K562 (cell line): ENCODE results near the gene JSRP1. TPM values are rescaled to one million over a fixed set of nuclear protein-coding genes. Genes with fewer than 3 reads are reported as not detected.
A peak's percentile ranks its signal among the peaks of the same experiment; 100 is the strongest.

Source experiments
- ARHGAP35 ChIP-seq: fragments of 450-650 bp; IDR thresholded peaks from 2 replicates; pipeline ENCODE4 v1.6.1; 2018; ENCODE audit not compliant: partially characterized antibody
- BHLHE40 ChIP-seq: IDR thresholded peaks from 2 replicates; pipeline ENCODE4 v1.6.1; 2011; ENCODE audit warnings: low read length, improper control_type of control experiment
- CXXC5 ChIP-seq: fragments of 250-450 bp; sonication (Bioruptor Pico); IDR thresholded peaks from 2 replicates; pipeline ENCODE4 v1.8.0; 2022; ENCODE audit warnings: inconsistent platforms, mild to moderate bottlenecking, moderate library complexity
- ELF4 ChIP-seq: fragments of 450-650 bp; formaldehyde crosslinking; IDR thresholded peaks from 2 replicates; pipeline ENCODE4 v1.4.0; 2022; ENCODE audit warnings: missing genetic modification characterization
- GABPB2 ChIP-seq: fragments of 250-450 bp; sonication (Bioruptor Pico); conservative IDR thresholded peaks from 2 replicates; pipeline ENCODE4 v1.5.1; 2021; ENCODE audit warnings: mild to moderate bottlenecking
- KLF1 ChIP-seq: fragments of 450-650 bp; IDR thresholded peaks from 2 replicates; pipeline ENCODE4 v1.6.1; 2016; ENCODE audit warnings: missing genetic modification characterization, missing compliant biosample characterization
- PHB ChIP-seq: fragments of 250-450 bp; sonication (Bioruptor Pico); IDR thresholded peaks from 2 replicates; pipeline ENCODE4 v1.5.0; 2021
- PKNOX1 ChIP-seq: fragments of 450-650 bp; IDR thresholded peaks from 2 replicates; pipeline ENCODE4 v1.6.1; 2016
- POLR2AphosphoS2 ChIP-seq: IDR thresholded peaks from 2 replicates; pipeline ENCODE4 v1.6.1; 2012; ENCODE audit warnings: low read length, improper control_type of control experiment
- REST ChIP-seq, 2 experiments: fragments of 450-650 bp; formaldehyde crosslinking in 1 of 2; IDR thresholded peaks; 2 replicates each; pipeline versions ENCODE4 v1.4.0 to v1.6.1; 2014 to 2020; ENCODE audit warnings: mild to moderate bottlenecking in 2 of 2, borderline replicate concordance in 1 of 2, low read depth in 1 of 2
- SIN3A ChIP-seq, 2 experiments: fragments of 150-350 bp in 1 of 2; IDR thresholded peaks; 2 replicates each; pipeline ENCODE4 v1.6.1; 2011 to 2016; ENCODE audit warnings: borderline replicate concordance in 2 of 2, low read depth in 2 of 2, low read length in 2 of 2, mild to moderate bottlenecking in 2 of 2, moderate library complexity in 2 of 2; ENCODE audit not compliant: control insufficient read depth in 1 of 2
- SOX6 ChIP-seq: fragments of 450-650 bp; IDR thresholded peaks from 2 replicates; pipeline ENCODE4 v1.6.1; 2014; ENCODE audit warnings: mild to moderate bottlenecking
- SRF ChIP-seq, 2 experiments: fragments of 250-450, 450-650 bp in 1 of 2; sonication (Bioruptor Pico) in 1 of 2; sonication (generic) in 1 of 2; formaldehyde crosslinking; IDR thresholded peaks; 2 replicates each; pipeline versions ENCODE4 v1.5.0 to v1.5.1; 2020 to 2022; ENCODE audit warnings: mild to moderate bottlenecking in 1 of 2, missing genetic modification reagents in 1 of 2
- UBTF ChIP-seq, 2 experiments: IDR thresholded peaks; 2 replicates each; pipeline ENCODE4 v1.6.1; 2012; ENCODE audit warnings: improper control_type of control experiment in 2 of 2, low read depth in 2 of 2, low read length in 2 of 2, borderline replicate concordance in 1 of 2
- ZNF212 ChIP-seq: fragments of 450-650 bp; formaldehyde crosslinking; IDR thresholded peaks from 2 replicates; pipeline ENCODE4 v1.4.0; 2020; ENCODE audit warnings: mild to moderate bottlenecking
- polyA plus RNA-seq, 8 experiments: library from polyadenylated mRNA; depleted of rRNA in 4 of 8; stranded (reverse) in 5 of 8; unstranded in 3 of 8; fragments of >200 nt; fragmentation: Nextera tagmentation in 2 of 8; fragmentation: Illumina TruSeq in 1 of 8; extraction: Ambion mirVana in 2 of 8; extraction: Trizol in 1 of 8; gene quantifications; 2 replicates each; pipeline versions ENCODE4 v1.2.1 to v1.2.3, GENCODE V29; 2011 to 2014; ENCODE audit warnings: inconsistent platforms in 1 of 8, missing spikeins in 1 of 8
- total RNA-seq, 7 experiments: library from RNA; depleted of rRNA in 6 of 7; stranded (reverse); fragments of >200 nt in 6 of 7; fragmentation: Illumina TruSeq in 2 of 7; extraction: Trizol in 2 of 7; gene quantifications; 2 replicates each; pipeline versions ENCODE4 v1.2.1 to v1.2.3, GENCODE V29; 2011 to 2021; ENCODE audit warnings: low replicate concordance in 1 of 7

The JSRP1 gene
- total and polyA plus RNA-seq, 9 of the 15 experiments (the other 6 are each of a cell fraction or from before 2014, with no cell fraction given): 0.08 to 1.2 (median 0.51) TPM; not detected in 4

- peak; percentile 86; the same call in 1 of the 2 replicates for TF ChIP-seq ELF4 (CRISPR knock-in tag)
- TF ChIP-seq REST (IDR thresholded peaks at IDR 0.05; ENCODE audit: borderline replicate concordance): peak; percentile 78
- no peak; the same call in 1 of the 2 replicates for TF ChIP-seq REST (CRISPR knock-in tag; IDR thresholded peaks at IDR 0.05; ENCODE audit: low read depth)
- peak; percentile 98 for TF ChIP-seq POLR2AphosphoS2
- TF ChIP-seq GABPB2 (CRISPR knock-in tag): peak; percentile 17; the same call in 1 of the 2 replicates
- peak; percentile 67 for TF ChIP-seq PHB
- 0 out of 4 replicates have a peak, but pooled peaks of 1 of the 2 experiments have one; percentile 22 for TF ChIP-seq SIN3A (IDR thresholded peaks at IDR 0.05; ENCODE audit: borderline replicate concordance in 2 of 2, control insufficient read depth in 1 of 2, low read depth in 2 of 2, low read length in 2 of 2)
- TF ChIP-seq SOX6: peak; percentile 58
- TF ChIP-seq PKNOX1: peak; percentile 59
- TF ChIP-seq BHLHE40: peak; percentile 44; the same call in 1 of the 2 replicates
- peak in 1 of 2 experiments; percentile 36; a peak in 1 of 4 replicates for TF ChIP-seq UBTF (IDR thresholded peaks at IDR 0.05; ENCODE audit: borderline replicate concordance in 1 of 2, low read depth in 2 of 2, low read length in 2 of 2)
- TF ChIP-seq ZNF212 (CRISPR knock-in tag): peak; percentile 9; the same call in 1 of the 2 replicates
- peak; percentile 55; the same call in 1 of the 2 replicates for TF ChIP-seq KLF1 (tag)
- TF ChIP-seq CXXC5 (CRISPR knock-in tag): peak; percentile 94
- TF ChIP-seq SRF (CRISPR knock-in tag; IDR thresholded peaks at IDR 0.05): peak in 1 of 2 experiments; percentile 66; a peak in 2 of 4 replicates
- TF ChIP-seq ARHGAP35: peak; percentile 8
Measured at GRCh38 chr19:2273356-2274184, 17.4 kb upstream of the JSRP1 start (continued).
